ENCODE results near the gene KSR1.

DNA sequence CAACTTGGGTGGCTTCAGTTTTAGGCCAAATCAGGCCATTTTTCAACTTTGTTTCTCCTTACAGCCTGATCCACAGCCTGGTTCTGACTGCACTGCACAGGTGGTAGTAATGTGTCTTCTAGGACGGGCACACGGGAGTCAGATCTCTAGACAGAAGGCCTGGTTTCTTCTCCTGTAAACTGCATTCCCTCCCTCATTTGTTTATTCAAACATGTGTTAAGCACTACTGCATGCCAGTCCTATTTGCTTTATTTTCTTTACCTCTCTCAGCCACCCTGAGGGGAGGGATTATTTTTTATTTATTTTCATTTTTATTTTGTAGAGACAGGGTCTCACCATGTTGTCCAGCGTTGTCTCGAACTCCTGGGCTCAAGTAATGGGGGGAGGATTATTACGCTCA, 6.3 kb upstream of the KSR1 start:
- TF ChIP-seq POLR2AphosphoS5 (IDR thresholded peaks at IDR 0.05), result no peak
- TF ChIP-seq, protein P1, sequence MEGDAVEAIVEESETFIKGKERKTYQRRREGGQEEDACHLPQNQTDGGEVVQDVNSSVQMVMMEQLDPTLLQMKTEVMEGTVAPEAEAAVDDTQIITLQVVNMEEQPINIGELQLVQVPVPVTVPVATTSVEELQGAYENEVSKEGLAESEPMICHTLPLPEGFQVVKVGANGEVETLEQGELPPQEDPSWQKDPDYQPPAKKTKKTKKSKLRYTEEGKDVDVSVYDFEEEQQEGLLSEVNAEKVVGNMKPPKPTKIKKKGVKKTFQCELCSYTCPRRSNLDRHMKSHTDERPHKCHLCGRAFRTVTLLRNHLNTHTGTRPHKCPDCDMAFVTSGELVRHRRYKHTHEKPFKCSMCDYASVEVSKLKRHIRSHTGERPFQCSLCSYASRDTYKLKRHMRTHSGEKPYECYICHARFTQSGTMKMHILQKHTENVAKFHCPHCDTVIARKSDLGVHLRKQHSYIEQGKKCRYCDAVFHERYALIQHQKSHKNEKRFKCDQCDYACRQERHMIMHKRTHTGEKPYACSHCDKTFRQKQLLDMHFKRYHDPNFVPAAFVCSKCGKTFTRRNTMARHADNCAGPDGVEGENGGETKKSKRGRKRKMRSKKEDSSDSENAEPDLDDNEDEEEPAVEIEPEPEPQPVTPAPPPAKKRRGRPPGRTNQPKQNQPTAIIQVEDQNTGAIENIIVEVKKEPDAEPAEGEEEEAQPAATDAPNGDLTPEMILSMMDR (IDR thresholded peaks at IDR 0.05), result no peak
